HG03139 (cell line): ENCODE data around the gene RUNX2.

Source experiments
- ATAC-seq: cut with Tn5 transposase; IDR thresholded peaks from one replicate; pipeline ENCODE4 v1.9.1; 2021; ENCODE audit not compliant: unreplicated experiment

RUNX2 gene

DNA sequence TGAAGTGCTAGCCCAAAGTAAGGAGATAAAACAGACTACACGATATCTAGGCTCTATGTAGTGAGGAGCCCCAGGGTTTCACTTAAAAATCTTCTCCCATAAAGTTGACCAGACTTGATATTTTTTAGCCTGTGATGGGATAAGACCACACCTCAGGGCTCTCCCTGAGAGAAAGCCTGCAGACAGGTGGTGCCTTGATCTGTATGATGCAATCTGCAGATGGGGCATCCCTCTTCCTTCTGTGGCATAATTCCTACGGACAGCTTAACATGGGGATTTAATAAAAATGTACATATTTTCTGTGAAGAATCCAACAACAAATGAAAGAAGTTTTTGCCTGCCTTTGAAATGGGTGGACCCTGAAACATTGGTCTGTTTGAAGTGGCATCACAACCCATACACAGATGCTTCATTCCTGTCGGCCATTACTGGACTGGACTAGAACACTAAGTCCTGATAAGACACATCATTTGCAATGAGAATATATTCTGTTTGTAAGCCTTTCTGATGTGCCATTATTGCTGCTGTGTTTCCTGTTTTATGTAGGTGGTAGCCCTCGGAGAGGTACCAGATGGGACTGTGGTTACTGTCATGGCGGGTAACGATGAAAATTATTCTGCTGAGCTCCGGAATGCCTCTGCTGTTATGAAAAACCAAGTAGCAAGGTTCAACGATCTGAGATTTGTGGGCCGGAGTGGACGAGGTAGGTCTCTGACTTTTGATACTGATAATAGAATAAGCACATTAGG lies 103.4 kb downstream of the RUNX2 start:
- ATAC-seq = no peak

DNA sequence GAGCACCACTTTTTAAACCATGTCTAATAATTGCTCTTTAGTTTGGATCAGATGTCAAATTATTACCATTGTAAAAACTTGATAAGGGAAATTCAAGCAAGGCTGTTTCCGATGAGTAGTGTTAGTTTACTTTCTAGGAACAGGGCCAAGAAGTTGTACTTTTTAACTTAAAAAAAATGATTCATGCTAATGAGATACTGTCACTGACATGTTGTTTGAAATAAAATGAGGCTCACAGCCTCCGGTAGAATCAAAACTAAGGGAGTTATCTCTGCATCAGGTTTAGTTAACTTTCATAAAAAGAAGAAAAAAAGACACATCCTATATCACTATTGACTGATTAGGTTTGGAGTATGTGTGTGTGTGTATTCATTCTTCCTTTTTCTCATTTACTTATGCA lies 104.8 kb downstream of the RUNX2 start:
- no peak for ATAC-seq

DNA sequence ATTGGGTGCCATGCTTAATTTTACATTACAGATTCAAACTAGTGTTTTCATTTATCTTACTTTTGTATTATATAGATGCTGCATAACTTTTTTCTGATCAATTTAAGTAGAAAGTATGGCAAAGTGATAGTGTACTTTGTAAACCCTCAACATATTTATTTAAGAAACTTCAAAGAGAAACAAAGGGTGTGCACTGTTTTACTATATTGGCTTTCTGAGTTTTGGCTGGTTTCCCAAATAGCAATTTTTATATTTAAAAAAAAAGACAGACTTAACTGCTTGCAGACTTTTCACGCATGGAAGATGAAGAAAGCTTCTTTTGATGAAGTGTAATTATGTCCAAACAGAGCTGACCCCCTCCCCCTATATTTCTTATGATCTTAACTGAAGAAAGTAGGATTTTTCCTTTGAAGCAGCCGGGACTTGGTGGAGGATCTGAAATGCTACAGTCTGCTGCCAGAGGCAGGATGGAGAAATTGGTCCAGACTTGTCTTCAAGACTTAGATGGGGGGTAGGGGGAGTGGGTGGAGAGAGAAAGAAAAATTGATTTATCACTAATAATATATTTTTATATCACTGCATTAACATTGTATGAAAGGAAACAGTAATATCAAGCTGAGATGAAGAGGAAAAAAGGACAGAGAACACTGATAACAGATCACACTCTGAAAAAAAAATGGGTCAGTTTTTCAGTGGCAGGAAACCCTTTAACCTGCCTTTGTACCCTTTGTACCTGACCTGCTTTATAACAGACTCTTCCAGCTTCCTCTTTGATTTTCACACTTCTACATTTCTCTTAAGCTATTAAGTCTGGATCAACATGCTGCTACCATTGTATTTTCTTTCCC lies 105.6 kb downstream of the RUNX2 start:
- ATAC-seq = no peak

DNA sequence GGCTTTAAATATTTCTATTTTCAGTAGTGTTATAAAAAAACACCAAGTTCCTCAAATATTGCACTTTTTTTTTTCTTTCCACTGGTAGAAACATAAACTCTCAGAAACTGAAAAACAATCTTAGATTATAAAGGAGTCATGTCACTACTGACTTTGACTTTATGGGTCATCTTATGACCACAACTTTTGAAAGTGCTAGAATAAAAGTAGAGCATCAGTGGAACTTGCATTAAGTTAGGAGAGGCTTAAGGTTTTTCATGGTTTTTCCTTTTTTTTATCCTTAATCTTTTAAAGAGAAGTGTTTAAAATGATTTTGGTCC lies 106.2 kb downstream of the RUNX2 start:
- no peak for ATAC-seq

DNA sequence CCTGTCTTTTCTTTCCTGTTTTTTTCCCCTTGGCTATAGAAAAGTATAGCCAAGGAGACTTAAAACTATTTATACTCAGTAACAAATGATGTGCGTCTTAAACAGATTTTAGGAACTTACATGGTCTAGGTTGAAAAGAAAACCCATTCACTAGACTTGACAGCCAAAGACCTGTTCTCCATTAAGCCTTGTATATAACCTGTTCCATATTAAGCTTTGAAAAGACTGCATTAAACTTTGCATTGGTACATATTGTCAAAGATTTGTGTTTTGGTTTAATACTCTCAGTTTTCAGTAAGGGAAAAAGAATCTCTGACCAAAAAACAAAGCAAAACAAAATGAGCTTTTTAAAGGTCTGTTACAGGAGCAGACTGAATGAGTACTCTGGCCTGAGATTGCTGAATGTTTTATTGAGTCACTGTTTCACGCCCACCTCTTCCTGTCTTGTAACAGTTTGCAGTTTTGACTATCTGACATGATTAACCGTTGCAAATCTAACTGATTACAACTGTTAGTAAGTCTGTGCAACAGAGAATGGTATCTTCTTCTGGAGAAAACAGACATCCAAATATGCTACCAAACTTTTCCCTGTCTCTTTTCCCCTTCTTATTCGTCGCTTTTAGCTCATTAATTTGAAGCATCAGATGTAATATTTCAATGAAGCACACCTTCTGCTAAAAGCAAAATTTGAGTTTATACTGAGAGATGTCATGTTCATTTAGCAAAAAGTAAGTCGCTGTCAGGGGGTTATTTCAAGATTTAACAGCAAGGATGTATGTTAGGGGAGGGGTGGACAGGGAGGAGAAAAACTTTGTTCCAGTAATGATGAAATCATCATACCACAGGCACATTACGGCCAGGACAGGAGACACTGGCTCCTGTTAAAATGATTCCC lies 108.7 kb downstream of the RUNX2 start:
- no peak for ATAC-seq

DNA sequence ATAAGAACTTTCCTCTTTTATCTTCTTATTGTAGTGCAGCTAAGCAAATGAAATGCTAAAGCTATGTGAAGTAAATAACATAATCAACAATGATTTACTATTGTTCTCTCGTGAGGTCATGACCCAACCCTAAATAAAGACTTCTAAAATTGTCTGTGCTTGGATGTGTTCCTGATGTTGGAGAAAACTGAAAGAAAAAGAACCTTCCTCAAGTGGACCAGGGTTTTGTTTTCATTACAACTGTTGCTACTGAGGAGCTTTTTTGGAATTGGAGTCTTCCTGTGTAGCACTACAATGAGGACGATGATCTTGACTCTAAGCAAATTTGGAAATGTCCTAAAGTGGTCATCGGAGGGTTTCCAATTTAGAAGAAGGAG lies 109.3 kb downstream of the RUNX2 start:
- ATAC-seq = no peak

DNA sequence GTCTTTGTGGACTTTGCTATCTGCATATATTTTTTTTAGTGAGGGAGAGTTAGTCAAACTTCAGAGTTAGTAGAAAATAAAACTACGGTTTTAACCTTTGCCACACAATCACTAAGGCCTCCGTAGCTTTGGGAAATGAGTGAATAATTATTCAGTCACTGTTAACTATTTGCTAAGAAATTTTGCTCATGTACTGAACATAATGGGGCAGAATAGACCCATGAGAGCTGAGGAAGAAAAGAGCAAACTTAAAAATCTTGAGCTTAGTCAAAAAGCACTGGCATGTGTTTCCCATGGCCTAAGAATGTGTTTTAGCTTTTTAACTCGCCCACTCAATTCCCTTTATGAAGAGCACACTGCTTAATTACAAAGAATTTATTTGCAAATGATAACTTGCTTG lies 110.0 kb downstream of the RUNX2 start:
- no peak for ATAC-seq

DNA sequence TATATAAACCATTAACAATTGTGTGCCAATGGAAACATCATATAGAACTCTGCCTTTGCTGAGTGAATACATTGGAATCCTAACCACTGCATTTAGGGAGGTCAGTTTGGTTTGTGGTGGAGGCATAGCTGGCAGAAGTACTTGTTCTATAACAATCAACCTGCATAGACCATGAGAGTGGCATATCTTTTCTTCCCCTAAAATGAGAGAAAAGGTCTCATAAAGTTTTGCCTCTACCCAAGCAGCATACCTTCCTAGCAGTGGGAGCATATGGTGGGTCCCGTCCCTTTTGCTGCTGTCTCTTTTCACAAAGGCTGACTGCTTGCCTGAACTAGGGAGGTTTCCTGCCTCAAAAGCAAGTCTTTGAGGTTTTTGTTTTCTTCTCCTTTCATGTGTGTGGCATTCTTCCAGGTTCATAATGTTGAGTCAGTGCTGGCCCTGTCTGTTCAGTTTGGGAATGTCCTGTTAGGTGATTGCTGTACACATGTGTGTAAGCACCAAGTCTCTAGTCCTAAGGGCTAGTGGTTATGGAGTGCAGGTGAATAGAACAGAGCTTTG lies 110.8 kb downstream of the RUNX2 start:
- ATAC-seq = no peak

DNA sequence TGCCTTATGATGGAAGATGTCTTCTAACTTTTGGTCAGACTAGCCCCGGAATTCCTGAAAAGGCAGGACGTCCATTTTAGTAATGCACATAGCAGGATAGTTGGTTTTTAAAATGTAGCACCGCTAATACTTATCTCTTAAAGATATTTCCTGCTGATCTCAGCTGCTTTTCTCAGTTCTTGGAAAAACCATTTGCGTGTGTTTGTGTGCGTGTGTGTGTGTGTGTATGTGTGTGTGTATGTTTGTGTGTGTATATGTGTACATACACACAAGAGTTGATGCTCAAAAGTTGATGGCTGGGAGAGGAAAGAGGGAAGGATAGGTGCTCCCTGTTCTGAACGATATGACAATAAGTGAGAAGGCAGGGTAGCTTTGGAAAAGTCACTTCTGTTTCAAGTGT lies 111.3 kb downstream of the RUNX2 start:
- no peak for ATAC-seq

DNA sequence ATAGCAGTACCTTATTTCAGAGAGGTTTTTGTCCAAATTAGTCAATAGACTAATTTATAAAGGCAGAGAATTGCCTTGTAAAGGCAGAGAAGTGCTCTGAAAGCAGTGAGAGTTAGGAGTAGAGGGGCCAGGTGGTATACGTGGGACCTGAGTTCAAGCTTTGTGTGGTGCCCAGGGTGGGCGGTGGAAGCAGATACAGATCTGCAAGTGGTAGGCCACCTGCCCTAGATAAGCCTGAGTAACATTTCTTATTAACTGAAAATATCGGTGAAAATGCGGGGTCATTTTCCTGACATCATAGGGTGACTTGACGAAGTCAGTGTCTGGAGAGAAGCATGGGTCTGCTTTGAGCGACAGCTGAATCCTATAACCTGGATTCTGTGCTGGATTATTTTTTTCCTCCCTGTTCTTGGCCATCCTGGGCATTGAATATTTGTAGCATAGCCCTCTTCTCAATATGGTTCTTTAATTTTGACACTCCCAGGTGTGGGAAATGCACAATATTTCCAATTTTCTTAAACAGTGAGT lies 111.8 kb downstream of the RUNX2 start:
- no peak for ATAC-seq

DNA sequence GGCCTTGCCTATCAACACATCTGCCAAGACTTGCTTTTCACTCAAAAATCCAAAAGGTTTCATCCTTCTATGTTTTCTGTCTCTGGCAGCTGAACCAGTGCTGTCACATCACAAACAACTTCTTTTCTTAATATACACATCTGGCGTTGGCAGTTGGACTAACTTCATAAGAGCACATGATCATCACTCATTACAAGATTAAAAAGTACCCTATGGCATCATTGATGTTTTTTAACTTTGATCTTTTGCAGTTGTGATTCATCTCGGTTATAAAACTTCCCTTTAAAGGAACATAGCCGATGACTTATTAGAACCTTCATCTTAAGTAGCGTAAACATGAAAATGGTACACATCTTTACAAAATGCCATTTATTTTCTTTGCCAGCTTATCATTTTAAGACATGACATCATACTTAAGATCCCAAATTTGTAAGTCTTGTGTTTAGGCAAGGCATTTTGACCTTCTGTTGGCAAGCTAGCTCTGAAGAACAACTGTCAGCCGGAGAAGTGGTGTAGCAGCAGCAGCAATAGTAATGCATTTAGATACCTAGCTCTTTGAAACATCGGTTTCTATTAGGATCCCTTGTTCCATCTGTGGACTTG lies 113.8 kb downstream of the RUNX2 start:
- no peak for ATAC-seq

DNA sequence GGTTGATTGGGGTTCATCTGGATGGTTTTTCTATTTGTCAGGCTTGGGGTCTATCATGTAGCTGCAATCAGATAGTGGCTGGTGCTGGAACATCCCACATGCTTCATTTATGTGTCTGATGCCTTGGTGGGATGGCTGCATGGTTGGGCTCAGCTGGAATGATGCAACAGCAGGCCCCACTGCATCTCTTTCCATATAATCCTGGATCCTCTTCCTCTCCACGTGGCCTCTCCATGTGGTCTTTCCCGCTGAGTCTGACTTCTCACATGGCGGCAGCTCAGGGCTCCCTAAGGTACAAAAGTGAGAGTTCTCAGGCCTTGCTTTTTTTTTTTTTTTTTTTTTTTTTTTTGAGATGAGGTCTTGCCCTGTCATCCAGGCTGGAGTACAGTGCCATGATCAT lies 114.6 kb downstream of the RUNX2 start:
- ATAC-seq = no peak

DNA sequence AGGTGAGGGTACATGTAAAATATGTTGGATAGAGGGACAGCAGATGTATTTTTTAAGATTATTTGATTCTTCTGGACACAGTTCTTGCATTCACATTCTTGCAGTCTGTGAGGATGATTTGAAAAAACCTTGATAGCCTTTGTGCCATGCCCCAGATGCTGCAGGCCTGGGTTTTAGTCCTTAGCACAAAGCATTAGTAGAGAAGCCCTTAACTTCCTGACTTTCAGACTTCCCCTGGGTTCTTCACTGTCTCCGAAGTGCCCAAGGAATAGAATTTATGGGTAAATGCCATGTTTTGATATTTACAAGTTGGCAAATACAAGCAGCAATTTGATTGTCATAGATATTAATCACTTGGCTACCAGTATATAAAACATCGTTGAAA lies 117.2 kb downstream of the RUNX2 start:
- no peak for ATAC-seq

DNA sequence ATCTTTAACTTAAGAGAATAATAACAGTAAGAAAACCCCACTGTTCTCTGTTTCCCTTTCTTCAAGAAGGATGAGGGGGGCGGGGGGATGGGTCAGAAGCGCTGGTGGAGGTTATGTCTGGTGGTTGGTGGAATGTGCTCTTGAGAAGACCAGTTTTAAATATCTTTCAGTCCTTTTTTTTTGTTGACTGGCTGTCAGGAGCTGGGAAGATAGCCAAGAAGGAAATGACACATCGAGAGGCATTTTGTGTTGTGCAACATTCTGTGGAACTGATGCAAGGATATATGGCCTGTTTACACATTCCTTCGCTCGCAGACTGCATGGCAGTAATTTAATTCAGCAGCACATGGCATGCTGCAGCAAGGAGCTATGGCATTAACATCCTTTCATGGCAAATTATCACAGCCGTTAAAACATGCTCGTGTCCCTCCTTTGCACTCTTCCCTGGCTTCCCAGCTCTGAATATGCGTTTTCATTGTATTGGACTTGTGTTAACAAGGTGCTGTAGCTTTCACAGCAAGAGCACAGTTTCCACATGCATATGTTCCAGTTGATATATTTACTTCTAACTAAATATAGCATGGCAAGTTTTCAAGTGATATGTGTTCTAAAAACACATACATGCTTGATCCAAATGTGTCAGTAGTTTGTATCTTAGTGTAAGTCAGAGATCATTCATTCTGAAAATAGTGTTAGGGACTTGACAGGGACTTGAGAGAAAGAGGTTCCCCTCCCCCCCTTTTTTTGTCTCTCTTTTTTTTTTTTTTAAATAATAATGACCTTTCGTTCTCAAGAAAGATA lies 117.8 kb downstream of the RUNX2 start:
- ATAC-seq = no peak

DNA sequence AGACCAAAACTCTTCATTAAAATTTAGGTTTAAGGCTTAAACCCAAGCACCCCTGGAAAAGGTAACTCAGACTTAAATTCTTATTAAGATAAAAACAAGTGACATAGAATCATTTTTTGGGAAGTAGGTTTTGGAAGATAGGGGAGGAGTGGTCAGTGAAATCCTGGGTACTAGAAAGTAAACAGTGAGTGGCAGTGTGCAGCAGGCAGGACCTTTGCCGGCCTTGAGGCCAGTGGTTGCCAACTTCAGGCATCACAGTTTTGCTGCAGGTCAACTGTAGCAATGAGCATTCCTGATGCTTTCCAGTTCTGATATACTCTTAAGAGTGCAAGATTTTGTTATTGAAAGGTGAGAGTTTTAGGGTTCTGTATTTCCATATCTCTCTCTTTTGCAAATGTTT lies 118.9 kb downstream of the RUNX2 start:
- ATAC-seq = no peak

DNA sequence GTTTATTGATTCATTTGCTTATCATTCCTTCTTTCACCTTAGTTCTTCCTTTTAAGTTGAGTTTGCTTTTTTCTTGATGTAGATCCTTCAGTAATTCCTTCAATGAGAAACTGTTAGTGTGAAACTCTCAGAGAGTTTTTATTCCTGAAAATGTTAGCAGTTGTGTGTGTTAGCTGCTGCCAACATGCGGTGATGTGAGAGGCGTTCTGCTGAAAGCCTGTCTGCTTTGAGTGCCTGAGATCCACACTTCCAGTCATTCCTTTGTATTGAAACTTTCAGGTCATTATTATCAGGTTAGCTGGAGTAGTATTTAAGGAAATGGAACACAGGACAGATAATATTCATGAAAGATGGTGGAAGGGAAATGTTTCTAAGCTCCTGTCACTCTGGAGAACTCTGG lies 119.6 kb downstream of the RUNX2 start:
- no peak for ATAC-seq

DNA sequence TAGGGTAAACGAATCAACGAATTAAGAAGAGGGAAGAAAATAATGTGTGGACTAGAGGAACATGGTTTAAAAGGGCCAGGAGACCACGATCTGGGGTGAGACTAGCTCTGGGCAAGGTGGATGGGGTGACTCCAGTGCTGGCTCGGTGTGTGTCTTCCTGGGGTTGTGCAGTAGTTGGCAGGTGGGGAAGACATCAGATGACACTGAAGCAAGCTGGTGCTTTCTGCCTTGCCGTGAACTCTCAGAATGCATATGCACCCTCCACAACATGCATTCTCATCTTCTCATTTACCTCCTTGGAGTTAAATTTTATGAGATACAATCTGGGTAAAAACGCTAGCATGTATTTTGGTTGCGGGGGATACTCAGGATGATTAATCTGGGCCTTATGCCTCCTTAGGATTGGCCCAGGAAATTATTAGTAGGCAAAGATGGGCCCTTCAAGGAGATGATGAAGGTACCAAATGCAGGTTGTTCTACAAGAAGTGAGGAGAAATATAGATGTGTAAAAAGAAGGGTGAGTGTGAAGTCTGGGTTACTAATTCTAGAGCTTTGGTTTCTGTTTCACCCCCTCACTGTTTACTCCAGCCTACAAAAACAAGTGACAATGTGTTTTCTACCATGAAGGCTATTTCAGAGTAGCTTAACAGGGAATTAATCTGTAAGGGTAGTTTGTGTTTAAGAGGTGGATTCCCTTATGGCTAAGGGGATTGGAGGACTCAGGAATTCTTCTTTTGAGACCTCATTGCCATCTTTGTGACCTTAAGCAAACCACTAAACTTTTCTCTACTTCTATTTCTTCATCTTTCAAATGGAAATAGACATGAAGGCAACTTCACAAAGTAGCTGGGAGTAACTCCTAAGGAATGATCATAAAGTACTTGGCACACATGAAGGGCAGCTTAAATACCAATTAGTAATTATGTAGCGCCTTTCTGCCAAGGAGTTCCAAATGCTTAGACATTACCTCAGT lies 120.6 kb downstream of the RUNX2 start:
- no peak for ATAC-seq

DNA sequence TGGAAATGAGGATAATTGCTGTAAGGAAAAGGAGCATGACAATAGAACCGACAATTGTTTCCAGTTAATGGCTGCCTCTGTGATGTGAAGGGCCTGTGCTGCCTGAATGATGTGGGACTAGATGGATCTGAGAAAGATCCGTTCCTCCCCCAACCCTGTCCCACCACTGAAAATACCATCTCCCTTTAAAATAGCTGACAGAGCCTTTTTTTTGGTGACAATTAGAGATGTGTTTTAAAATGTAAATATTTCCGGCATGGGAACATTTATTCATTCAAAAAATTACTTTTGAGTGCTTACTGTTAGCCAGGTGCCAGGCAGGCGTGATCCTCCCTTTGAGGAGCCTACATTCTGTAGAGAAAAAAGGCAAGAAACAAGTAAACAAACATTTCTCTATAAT lies 122.0 kb downstream of the RUNX2 start:
- ATAC-seq = no peak

DNA sequence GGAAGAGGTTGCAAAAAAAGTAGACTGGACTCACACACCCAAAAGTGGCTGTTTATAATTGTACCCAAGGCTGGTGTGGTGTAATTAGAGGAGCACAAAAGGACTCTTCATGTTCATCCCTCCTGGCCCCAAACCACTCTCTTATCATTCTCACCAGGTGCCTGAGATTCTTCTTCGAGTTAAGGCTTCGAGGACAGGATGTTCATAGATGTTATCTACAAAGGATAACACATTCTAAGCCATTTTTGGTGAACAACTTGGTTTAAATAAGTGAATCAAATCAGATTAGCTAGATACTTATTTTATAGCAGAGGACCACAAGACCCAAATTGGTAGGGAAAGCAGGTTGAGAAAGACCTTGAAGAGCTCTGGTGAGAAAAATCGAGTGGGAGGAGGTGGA lies 122.7 kb downstream of the RUNX2 start:
- no peak for ATAC-seq
